Ectodermal cell (in vitro differentiated cells): ENCODE results near the gene SPRY2.

Source experiments
- H3K27ac ChIP-seq: 2 replicates; pipeline ENCODE4 v1.7.0; 2013; ENCODE audit warnings: mild to moderate bottlenecking, low read depth, low read length; ENCODE audit not compliant: insufficient read depth, poor library complexity, severe bottlenecking
- H3K27me3 ChIP-seq: 2 replicates; pipeline ENCODE4 v1.7.0; 2013; ENCODE audit warnings: mild to moderate bottlenecking, low read length; ENCODE audit not compliant: insufficient read depth, control insufficient read depth, poor library complexity, severe bottlenecking
- H3K36me3 ChIP-seq: one replicate; pipeline ENCODE4 v1.7.0; 2013; ENCODE audit warnings: low read length; ENCODE audit not compliant: control insufficient read depth, insufficient read depth
- H3K4me1 ChIP-seq: one replicate; pipeline ENCODE4 v1.7.0; 2013; ENCODE audit warnings: low read length; ENCODE audit not compliant: control insufficient read depth, insufficient read depth
- H3K4me3 ChIP-seq: 2 replicates; pipeline ENCODE4 v1.7.0; 2013; ENCODE audit warnings: low read depth, low read length, control low read depth; ENCODE audit not compliant: insufficient read depth
- H3K9me3 ChIP-seq: 2 replicates; pipeline ENCODE4 v1.7.0; 2013; ENCODE audit warnings: mild to moderate bottlenecking, low read length, moderate library complexity; ENCODE audit not compliant: control insufficient read depth
- WGBS, 2 experiments: methylation state at CpG; one replicate each; pipeline ENCODE4 v1.1.7; 2013; ENCODE audit warnings: missing lambda C conversion rate in 2 of 2; 5-methylcytosine and 5-hydroxymethylcytosine counted together

SPRY2 gene

GRCh38 chr13:80339563-80339911 is 1.4 kb downstream of the SPRY2 start:
- H3K36me3 ChIP-seq = peaks cover 15% of the 10 kb centered on the region
- peak overlapping the region; percentile 78 for H3K4me3 ChIP-seq
- no peak overlapping the region for H3K27ac ChIP-seq
- H3K4me1 ChIP-seq = peaks cover 10% of the 10 kb centered on the region
- H3K27me3 ChIP-seq = peaks cover 25% of the 10 kb centered on the region
- 0% methylated on average over 5 to 8 of the region's 8 CpGs for WGBS, 2 experiments
- no peaks in the 10 kb centered on the region for H3K9me3 ChIP-seq

- Histone ChIP-seq H3K27ac (peak overlapping the region; percentile 53), H3K4me3 (peak overlapping the region; percentile 78), H3K4me1 (peaks cover 10% of the 10 kb centered on the region), H3K9me3 (no peaks in the 10 kb centered on the region), H3K27me3 (peaks cover 22% of the 10 kb centered on the region), H3K36me3 (peaks cover 19% of the 10 kb centered on the region)
- WGBS, 2 experiments = 0% methylated on average over 40 of the region's 40 CpGs
Observed at GRCh38 chr13:80338781-80339562, 2.0 kb downstream of the SPRY2 start.

- H3K36me3 ChIP-seq = peaks cover 19% of the 10 kb centered on the region
- peaks cover 11% of the 10 kb centered on the region for H3K27me3 ChIP-seq
- 62 to 68% methylated on average over 25 to 26 of the region's 26 CpGs for WGBS, 2 experiments
- no peaks in the 10 kb centered on the region for H3K9me3 ChIP-seq
- peaks cover 10% of the 10 kb centered on the region for H3K4me1 ChIP-seq
- H3K27ac ChIP-seq = no peak overlapping the region
- H3K4me3 ChIP-seq = peak overlapping the region; percentile 78
Observed at GRCh38 chr13:80337288-80338081, 3.4 kb downstream of the SPRY2 start.

- Histone ChIP-seq H3K27me3 (peaks cover 8% of the 10 kb centered on the region), H3K27ac (no peak overlapping the region), H3K4me3 (peak overlapping the region; percentile 78), H3K36me3 (peaks cover 19% of the 10 kb centered on the region), H3K9me3 (no peaks in the 10 kb centered on the region), H3K4me1 (peaks cover 10% of the 10 kb centered on the region)
- WGBS, 2 experiments = 83 to 88% methylated on average over 9 of the region's 9 CpGs
Observed at GRCh38 chr13:80336776-80337287, 4.1 kb downstream of the SPRY2 start.

GRCh38 chr13:80336370-80336769 is 4.6 kb downstream of the SPRY2 start:
- no peak overlapping the region for H3K4me3 ChIP-seq
- WGBS, 2 experiments = 83 to 95% methylated on average over 2 of the region's 2 CpGs
- H3K4me1 ChIP-seq = peaks cover 10% of the 10 kb centered on the region
- H3K36me3 ChIP-seq = peaks cover 19% of the 10 kb centered on the region
- H3K27ac ChIP-seq = no peak overlapping the region
- no peaks in the 10 kb centered on the region for H3K9me3 ChIP-seq
- peaks cover 8% of the 10 kb centered on the region for H3K27me3 ChIP-seq

GRCh38 chr13:80334597-80335260 is 6.2 kb downstream of the SPRY2 start:
- WGBS, 2 experiments = 86 to 92% methylated on average over 1 to 2 of the region's 2 CpGs
- Histone ChIP-seq H3K4me1 (peaks cover 10% of the 10 kb centered on the region), H3K27me3 (peaks cover 8% of the 10 kb centered on the region), H3K9me3 (no peaks in the 10 kb centered on the region), H3K36me3 (peaks cover 19% of the 10 kb centered on the region), H3K4me3 (no peak overlapping the region), H3K27ac (no peak overlapping the region)

- no peaks in the 10 kb centered on the region for H3K27me3 ChIP-seq
- no peak overlapping the region for H3K27ac ChIP-seq
- H3K4me1 ChIP-seq = no peaks in the 10 kb centered on the region
- WGBS, 2 experiments = 100% methylated on average over 2 of the region's 2 CpGs; no CpG with 5 or more reads in 1 of the 2 experiments
- peaks cover 13% of the 10 kb centered on the region for H3K36me3 ChIP-seq
- H3K9me3 ChIP-seq = no peaks in the 10 kb centered on the region
- no peak overlapping the region for H3K4me3 ChIP-seq
Observed at GRCh38 chr13:80331984-80332383, 8.9 kb downstream of the SPRY2 start.

- H3K27me3 ChIP-seq = no peaks in the 10 kb centered on the region
- no peaks in the 10 kb centered on the region for H3K4me1 ChIP-seq
- H3K36me3 ChIP-seq = peaks cover 2% of the 10 kb centered on the region
- H3K9me3 ChIP-seq = no peaks in the 10 kb centered on the region
- H3K27ac ChIP-seq = no peak overlapping the region
- H3K4me3 ChIP-seq = no peak overlapping the region
Observed at GRCh38 chr13:80329250-80329649, 11.7 kb downstream of the SPRY2 start.

GRCh38 chr13:80319004-80319403 is 21.9 kb downstream of the SPRY2 start:
- Histone ChIP-seq H3K9me3 (no peaks in the 10 kb centered on the region), H3K36me3 (no peaks in the 10 kb centered on the region), H3K4me1 (no peaks in the 10 kb centered on the region), H3K4me3 (no peak overlapping the region), H3K27ac (no peak overlapping the region), H3K27me3 (no peaks in the 10 kb centered on the region)
- WGBS, 2 experiments = 92 to 100% methylated on average over 1 to 2 of the region's 2 CpGs
